ENCODE measurements around the gene NELFB. TPM values are rescaled to one million over a fixed set of nuclear protein-coding genes. Genes with fewer than 3 reads are reported as not detected.

Gene NELFB
- total RNA-seq, 1 donor from 2014 or later, result 61.9 TPM

GRCh38 chr9:137226338-137227053, 28.6 kb upstream of the NELFB start:
- Mint-ChIP-seq H3K27ac (no peak overlapping the region), H3K4me3 (peak overlapping the region; percentile 41), H3K9me3 (no peaks in the 10 kb centered on the region), H3K36me3 (no peaks in the 10 kb centered on the region), H3K4me1 (ENCODE audit: unreplicated experiment) (peaks cover 5% of the 10 kb centered on the region), H3K27me3 (peaks cover 3% of the 10 kb centered on the region)
- DNase-seq (ENCODE audit: extremely low spot score, unreplicated experiment), result no peak
- TF ChIP-seq CTCF (conservative IDR thresholded peaks at IDR 0.05), result no peak

- Mint-ChIP-seq H3K36me3 (no peaks in the 10 kb centered on the region), H3K4me3 (peak within 1 kb of the TSS; percentile 75), H3K27ac (peak within 1 kb of the TSS; percentile 91), H3K27me3 (peaks cover 3% of the 10 kb centered on the region), H3K9me3 (no peaks in the 10 kb centered on the region), H3K4me1 (ENCODE audit: unreplicated experiment) (peaks cover 5% of the 10 kb centered on the region)
- TF ChIP-seq CTCF (conservative IDR thresholded peaks at IDR 0.05), result peak; percentile 92
- peak; percentile 87 for DNase-seq (ENCODE audit: extremely low spot score, unreplicated experiment)
Observed at GRCh38 chr9:137227054-137227852, 27.9 kb upstream of the NELFB start, which contains the start of gene RNF224. TSS of gene RNF224 (plus strand) at chr9:137227502. CDS start at chr9:137228336, 834 bp downstream.

GRCh38 chr9:137227853-137228505, 27.1 kb upstream of the NELFB start:
- H3K4me3 Mint-ChIP-seq, result peak overlapping the region; percentile 75
- H3K36me3 Mint-ChIP-seq, result no peaks in the 10 kb centered on the region
- TF ChIP-seq CTCF (conservative IDR thresholded peaks at IDR 0.05), result no peak
- peak overlapping the region; percentile 91 for H3K27ac Mint-ChIP-seq
- DNase-seq (ENCODE audit: extremely low spot score, unreplicated experiment), result no peak
- H3K9me3 Mint-ChIP-seq, result no peaks in the 10 kb centered on the region
- peaks cover 5% of the 10 kb centered on the region for H3K4me1 Mint-ChIP-seq (ENCODE audit: unreplicated experiment)
- H3K27me3 Mint-ChIP-seq, result peaks cover 3% of the 10 kb centered on the region

- no peak for TF ChIP-seq CTCF (conservative IDR thresholded peaks at IDR 0.05)
- Mint-ChIP-seq H3K27me3 (peaks cover 3% of the 10 kb centered on the region), H3K9me3 (no peaks in the 10 kb centered on the region), H3K27ac (no peak overlapping the region), H3K4me3 (no peak overlapping the region), H3K4me1 (ENCODE audit: unreplicated experiment) (peaks cover 5% of the 10 kb centered on the region), H3K36me3 (no peaks in the 10 kb centered on the region)
- no peak for DNase-seq (ENCODE audit: extremely low spot score, unreplicated experiment)
Observed at GRCh38 chr9:137228506-137228967, 26.6 kb upstream of the NELFB start.

- peaks cover 3% of the 10 kb centered on the region for H3K27me3 Mint-ChIP-seq
- H3K9me3 Mint-ChIP-seq, result no peaks in the 10 kb centered on the region
Observed at GRCh38 chr9:137228968-137229896, 25.9 kb upstream of the NELFB start.

More at GRCh38 chr9:137228968-137229896, 25.9 kb upstream of the NELFB start:
- no peak for TF ChIP-seq CTCF (conservative IDR thresholded peaks at IDR 0.05)
- Mint-ChIP-seq H3K4me3 (no peak overlapping the region), H3K36me3 (no peaks in the 10 kb centered on the region), H3K27ac (no peak overlapping the region), H3K4me1 (ENCODE audit: unreplicated experiment) (peaks cover 5% of the 10 kb centered on the region)
- DNase-seq (ENCODE audit: extremely low spot score, unreplicated experiment), result no peak
